ENCODE results near the gene SAYSD1.

The SAYSD1 gene

GRCh38 chr6:39078695-39079094 is 36.3 kb downstream of the SAYSD1 start:
- TF ChIP-seq CTCF (conservative IDR thresholded peaks at IDR 0.05), result no peak
- H3K27ac ChIP-seq, result no peak overlapping the region

- no peak for TF ChIP-seq CTCF (conservative IDR thresholded peaks at IDR 0.05)
- H3K27ac ChIP-seq, result no peak overlapping the region
Observed at GRCh38 chr6:39077882-39078594, 36.9 kb downstream of the SAYSD1 start.

GRCh38 chr6:39076623-39077535 is 38.1 kb downstream of the SAYSD1 start:
- TF ChIP-seq CTCF (conservative IDR thresholded peaks at IDR 0.05), result no peak
- no peak overlapping the region for H3K27ac ChIP-seq

- no peak overlapping the region for H3K27ac ChIP-seq
- TF ChIP-seq CTCF (conservative IDR thresholded peaks at IDR 0.05), result no peak
Observed at GRCh38 chr6:39075807-39076622, 39.0 kb downstream of the SAYSD1 start.

GRCh38 chr6:39075010-39075686 is 39.8 kb downstream of the SAYSD1 start:
- no peak overlapping the region for H3K27ac ChIP-seq
- TF ChIP-seq CTCF (conservative IDR thresholded peaks at IDR 0.05), result no peak

GRCh38 chr6:39074486-39074885 is 40.5 kb downstream of the SAYSD1 start:
- TF ChIP-seq CTCF (conservative IDR thresholded peaks at IDR 0.05), result no peak
- no peak overlapping the region for H3K27ac ChIP-seq

Data from VCaP (cell line).